GM10266 (cell line): Measurements from ENCODE around the gene SGPL1.

ENCODE experiments used
- DNase-seq: peaks from one replicate; pipeline ENCODE4 v3.0.0; 2012; ENCODE audit errors: extremely low spot score
- CTCF ChIP-seq: IDR thresholded peaks from 2 replicates; pipeline ENCODE4 v1.5.1; 2012; ENCODE audit warnings: mild to moderate bottlenecking, low read depth; ENCODE audit not compliant: control insufficient read depth, insufficient read depth; ENCODE audit errors: missing control alignments

Gene SGPL1

GRCh38 chr10:70830164-70830563 is 14.4 kb downstream of the SGPL1 start:
- no peak for TF ChIP-seq CTCF
- no peak for DNase-seq

GRCh38 chr10:70832221-70832620 is 16.5 kb downstream of the SGPL1 start:
- TF ChIP-seq CTCF, result no peak
- no peak for DNase-seq

GRCh38 chr10:70832852-70833528 is 17.2 kb downstream of the SGPL1 start:
- no peak for DNase-seq
- no peak for TF ChIP-seq CTCF

- no peak for DNase-seq
- no peak for TF ChIP-seq CTCF
These were observed 17.9 kb downstream of the SGPL1 start for GRCh38 chr10:70833601-70834000.

- no peak for TF ChIP-seq CTCF
- DNase-seq, result no peak
These were observed 18.3 kb downstream of the SGPL1 start for GRCh38 chr10:70834021-70834420.

- DNase-seq, result no peak
- no peak for TF ChIP-seq CTCF
These were observed 18.8 kb downstream of the SGPL1 start for GRCh38 chr10:70834441-70835151.

GRCh38 chr10:70836319-70836718 is 20.6 kb downstream of the SGPL1 start:
- TF ChIP-seq CTCF, result no peak
- no peak for DNase-seq
